K562 (cell line): ENCODE data around the gene ELOVL1. TPM values are rescaled to one million over a fixed set of nuclear protein-coding genes. Genes with fewer than 3 reads are reported as not detected.

Experiments
- ATAC-seq: fragments of 200-7000 bp; cut with Tn5 transposase; 3 replicates; pipeline ENCODE4 v1.9.1; 2020; ENCODE audit warnings: moderate library complexity
- BruUV-seq: library from RNA; stranded (reverse); fragments of 400-500 nt; replicated peaks from 2 replicates; lab custom pipeline; 2021; lab: Mats Ljungman, UMichigan
- CTCF ChIA-PET: fragments of 300-600 bp; formaldehyde crosslinking; extraction: SDS; loops from one replicate; lab custom pipeline; 2021; ENCODE audit warnings: low intra/inter-chr PET ratio; lab: Yijun Ruan, JAX
- POLR2A ChIA-PET: fragments of 300-600, 350-650 bp; sonication (Branson Sonifier 250); formaldehyde crosslinking; extraction: SDS; loops from one replicate; lab custom pipeline; 2021; ENCODE audit warnings: antibody characterized with exemption, inconsistent platforms; lab: Yijun Ruan, JAX
- DNase-seq, 4 experiments: peaks; one replicate each; pipeline versions ENCODE4 v3.0.0 to v3.0.0-alpha.2; 2011 to 2018; ENCODE audit warnings: low spot score in 3 of 4, mixed read lengths in 3 of 4; ENCODE audit errors: extremely low read depth in 1 of 4
- FAIRE-seq: peaks from 2 replicates; lab custom pipeline; 2011; peaks lifted over from hg19 to GRCh38; lab: Jason Lieb, UNC
- H2AFZ ChIP-seq: 2 replicates; pipeline ENCODE4 v1.6.0; 2011; ENCODE audit warnings: low read depth, low read length, control low read depth, inconsistent platforms
- H3K27ac ChIP-seq: fragments of 200-600 bp; 3 replicates; pipeline ENCODE4 v1.8.0; 2011; ENCODE audit warnings: low read depth, mild to moderate bottlenecking, control low read depth, inconsistent platforms, low read length, moderate library complexity, mixed read lengths; ENCODE audit errors: extremely low read depth
- H3K27me3 ChIP-seq, 2 experiments: fragments of 300-600 bp in 1 of 2; 2 replicates in 1 of 2; 3 replicates in 1 of 2; pipeline versions ENCODE4 v1.6.0 to v1.8.0; 2011; ENCODE audit warnings: inconsistent platforms in 2 of 2, low read length in 2 of 2, mild to moderate bottlenecking in 1 of 2, mixed read lengths in 1 of 2, moderate library complexity in 1 of 2; ENCODE audit not compliant: control insufficient read depth in 2 of 2, insufficient read depth in 2 of 2
- H3K36me3 ChIP-seq: fragments of 300-600 bp; 3 replicates; pipeline ENCODE4 v1.8.0; 2011; ENCODE audit warnings: mild to moderate bottlenecking, low read length, inconsistent platforms; ENCODE audit not compliant: control insufficient read depth, insufficient read depth
- H3K4me1 ChIP-seq, 2 experiments: fragments of 200-600 bp in 1 of 2; replicated peaks in 1 of 2; 2 replicates in 1 of 2; 3 replicates in 1 of 2; pipeline versions ENCODE4 v1.5.1 to v1.8.0; 2011; ENCODE audit warnings: inconsistent platforms in 2 of 2, low read length in 2 of 2, mild to moderate bottlenecking in 1 of 2, mixed read lengths in 1 of 2, moderate library complexity in 1 of 2; ENCODE audit not compliant: control insufficient read depth in 2 of 2, insufficient read depth in 2 of 2
- H3K4me2 ChIP-seq: 2 replicates; pipeline ENCODE4 v1.6.1; 2011; ENCODE audit warnings: low read length, control low read depth, inconsistent platforms, mixed read lengths; ENCODE audit not compliant: insufficient read depth
- H3K4me3 ChIP-seq: fragments of 200-600 bp; sonication (generic), shearing (Covaris generic); 2 replicates; pipeline ENCODE4 v1.5.1; 2016; ENCODE audit warnings: control low read depth, inconsistent platforms
- H3K79me2 ChIP-seq: fragments of 200-600 bp; 3 replicates; pipeline ENCODE4 v1.8.0; 2011; ENCODE audit warnings: low read length, inconsistent platforms; ENCODE audit not compliant: control insufficient read depth, insufficient read depth
- H3K9ac ChIP-seq, 2 experiments: 2 replicates each; pipeline versions ENCODE4 v1.6.0 to v1.6.1; 2011; ENCODE audit warnings: low read depth in 2 of 2, low read length in 2 of 2, control low read depth in 1 of 2, inconsistent platforms in 1 of 2, mild to moderate bottlenecking in 1 of 2, mixed read lengths in 1 of 2; ENCODE audit not compliant: insufficient read depth in 1 of 2
- H3K9me1 ChIP-seq: one replicate; pipeline ENCODE4 v1.6.0; 2011; ENCODE audit warnings: inconsistent platforms, mild to moderate bottlenecking, low read length, moderate library complexity; ENCODE audit not compliant: control insufficient read depth, insufficient read depth
- H3K9me3 ChIP-seq: replicated peaks from 2 replicates; pipeline ENCODE4 v1.5.1; 2011; ENCODE audit warnings: low read depth, low read length, inconsistent platforms; ENCODE audit not compliant: control insufficient read depth, insufficient read depth
- H4K20me1 ChIP-seq: replicated peaks from 2 replicates; pipeline ENCODE4 v1.6.1; 2011; ENCODE audit warnings: low read length, inconsistent platforms, mixed read lengths; ENCODE audit not compliant: control insufficient read depth, insufficient read depth
- CTCF ChIP-seq, 3 experiments: IDR thresholded peaks in 2 of 3; conservative IDR thresholded peaks in 1 of 3; 2 replicates each; pipeline ENCODE4 v1.5.1; 2011 to 2012; ENCODE audit warnings: low read length in 3 of 3, mild to moderate bottlenecking in 3 of 3, control low read depth in 2 of 3, improper control_type of control experiment in 1 of 3, inconsistent platforms in 1 of 3, low read depth in 1 of 3, mixed read lengths in 1 of 3, moderate library complexity in 1 of 3; ENCODE audit not compliant: insufficient read depth in 2 of 3
- DDX20 ChIP-seq: fragments of 450-650 bp; IDR thresholded peaks from 2 replicates; pipeline ENCODE4 v1.6.1; 2016; ENCODE audit warnings: missing genetic modification characterization, low read depth, mild to moderate bottlenecking, missing compliant biosample characterization, moderate library complexity
- HMG20A ChIP-seq: fragments of 450-650 bp; formaldehyde crosslinking; conservative IDR thresholded peaks from 2 replicates; pipeline ENCODE4 v1.4.0; 2020; ENCODE audit warnings: mild to moderate bottlenecking, mixed read lengths
- MGA ChIP-seq: fragments of 450-650 bp; IDR thresholded peaks from 2 replicates; pipeline ENCODE4 v1.6.1; 2016; ENCODE audit warnings: mild to moderate bottlenecking, moderate library complexity
- NEUROD1 ChIP-seq: fragments of 150-350 bp; IDR thresholded peaks from 2 replicates; pipeline ENCODE4 v1.6.1; 2014; ENCODE audit warnings: borderline replicate concordance, low read length, low read depth; ENCODE audit not compliant: partially characterized antibody
- WGBS: fragments of 100-300 bp; shearing (Covaris generic); methylation state at CpG from one replicate; pipeline ENCODE4 v1.1.6; 2016; ENCODE audit warnings: low coverage, mixed read lengths; ENCODE audit not compliant: insufficient coverage; ENCODE audit errors: missing lambda C conversion rate; 5-methylcytosine and 5-hydroxymethylcytosine counted together
- in situ Hi-C: fragments of 300-500 bp; cut with MboI; formaldehyde crosslinking; loops from 4 replicates; pipeline ENCODE4 v1.15.0; 2018; ENCODE audit warnings: inconsistent platforms, mixed read lengths
- intact Hi-C: fragments of 100-400 bp; cut with micrococcal nuclease; formaldehyde crosslinking; loops from 2 replicates; pipeline ENCODE4 v1.14.2; 2022
- polyA plus RNA-seq, 8 experiments: library from polyadenylated mRNA; depleted of rRNA in 4 of 8; stranded (reverse) in 5 of 8; unstranded in 3 of 8; fragments of >200 nt; fragmentation: Nextera tagmentation in 2 of 8; fragmentation: Illumina TruSeq in 1 of 8; extraction: Ambion mirVana in 2 of 8; extraction: Trizol in 1 of 8; gene quantifications; 2 replicates each; pipeline versions ENCODE4 v1.2.1 to v1.2.3, GENCODE V29; 2011 to 2014; ENCODE audit warnings: inconsistent platforms in 1 of 8, missing spikeins in 1 of 8
- total RNA-seq, 7 experiments: library from RNA; depleted of rRNA in 6 of 7; stranded (reverse); fragments of >200 nt in 6 of 7; fragmentation: Illumina TruSeq in 2 of 7; extraction: Trizol in 2 of 7; gene quantifications; 2 replicates each; pipeline versions ENCODE4 v1.2.1 to v1.2.3, GENCODE V29; 2011 to 2021; ENCODE audit warnings: low replicate concordance in 1 of 7

ELOVL1 gene
- total and polyA plus RNA-seq, 9 of the 15 experiments (the other 6 are each of a cell fraction or from before 2014, with no cell fraction given): 51.0 to 157 (median 70.3) TPM

GRCh38 chr1:43358121-43358745 lies 9.6 kb downstream of the ELOVL1 start (continued):
- TF ChIP-seq HMG20A (no peak), NEUROD1 (no peak), DDX20 (tag) (no peak)

GRCh38 chr1:43357251-43357650 lies 10.6 kb downstream of the ELOVL1 start:
- no peak overlapping the region for H3K4me2 ChIP-seq
- H2AFZ ChIP-seq: no peak overlapping the region
- no peak for ATAC-seq
- no peak for TF ChIP-seq CTCF (IDR thresholded peaks at IDR 0.05 in 2 of 3, conservative IDR thresholded peaks at IDR 0.05 in 1 of 3; ENCODE audit: insufficient read depth in 2 of 3, low read depth in 1 of 3, low read length in 3 of 3)
- no peak for TF ChIP-seq MGA

More at GRCh38 chr1:43357251-43357650, 10.6 kb downstream of the ELOVL1 start:
- Histone ChIP-seq H3K9me1 (peaks cover 5% of the 10 kb centered on the region), H3K9me3 (no peaks in the 10 kb centered on the region), H3K27ac (no peak overlapping the region), H3K36me3 (peaks cover 30% of the 10 kb centered on the region), H4K20me1 (no peaks in the 10 kb centered on the region; the same call in 1 of the 2 replicates), H3K4me1 (peaks cover 25 to 27% of the 10 kb centered on the region in 2 experiments), H3K27me3 (no peaks in the 10 kb centered on the region), H3K79me2 (peaks cover 31% of the 10 kb centered on the region), H3K4me3 (no peak overlapping the region), H3K9ac (no peak overlapping the region)
- DNase-seq: no peak
- intact Hi-C loops (no loop called here), in situ Hi-C loops (no loop called here)
- no peak for FAIRE-seq
- WGBS: 74% methylated on average over 4 of the region's 4 CpGs
- POLR2A ChIA-PET: interaction anchor here (1.2 kb wide), 1 partner anchor 52 kb away, joined by 3 read pairs; no protein-coding TSS in a partner anchor
- BruUV-seq: no TSS peak
- CTCF ChIA-PET: interaction anchor here (1.7 kb wide), 1 partner anchor 119 kb away, joined by 9 read pairs; no protein-coding TSS in a partner anchor
